GM23338 (cell line): ENCODE data around the gene NFKBIZ. TPM values are rescaled to one million over a fixed set of nuclear protein-coding genes. Genes with fewer than 3 reads are reported as not detected.

Experiments used
- ATAC-seq: fragments of 200-7000 bp; cut with Tn5 transposase; 3 replicates; pipeline ENCODE4 v1.9.1; 2020
- DNase-seq: peaks from one replicate; pipeline ENCODE4 v3.0.0-alpha.2; 2015; ENCODE audit warnings: low spot score
- H2AFZ ChIP-seq: fragments of 200-600 bp; sonication (generic); 2 replicates; pipeline ENCODE4 v1.8.0; 2016; ENCODE audit warnings: antibody characterized with exemption, mild to moderate bottlenecking, moderate library complexity
- H3F3A ChIP-seq: fragments of 200-600 bp; sonication (generic); replicated peaks from 2 replicates; pipeline ENCODE4 v1.8.0; 2017; ENCODE audit warnings: antibody characterized with exemption, mixed run types, low read depth
- H3K27ac ChIP-seq: fragments of 200-600 bp; sonication (generic); 2 replicates; pipeline ENCODE4 v1.6.1; 2016; ENCODE audit warnings: low read depth
- H3K27me3 ChIP-seq: fragments of 200-600 bp; sonication (generic); 2 replicates; pipeline ENCODE4 v1.8.0; 2016; ENCODE audit warnings: mild to moderate bottlenecking, mixed run types, moderate library complexity; ENCODE audit not compliant: insufficient read depth
- H3K36me3 ChIP-seq: fragments of 200-600 bp; sonication (generic); 2 replicates; pipeline ENCODE4 v1.8.0; 2016; ENCODE audit warnings: mild to moderate bottlenecking; ENCODE audit not compliant: insufficient read depth
- H3K4me1 ChIP-seq: fragments of 200-600 bp; sonication (generic); 2 replicates; pipeline ENCODE4 v1.8.0; 2016; ENCODE audit warnings: mild to moderate bottlenecking, moderate library complexity; ENCODE audit not compliant: insufficient read depth
- H3K4me2 ChIP-seq: fragments of 200-600 bp; sonication (generic); 2 replicates; pipeline ENCODE4 v1.7.1; 2017; ENCODE audit warnings: mixed run types
- H3K4me3 ChIP-seq: fragments of 200-600 bp; sonication (generic); 2 replicates; pipeline ENCODE4 v1.6.1; 2016; ENCODE audit warnings: mixed run types
- H3K79me2 ChIP-seq: fragments of 200-600 bp; sonication (generic); replicated peaks from 2 replicates; pipeline ENCODE4 v1.8.0; 2017; ENCODE audit warnings: mild to moderate bottlenecking; ENCODE audit not compliant: insufficient read depth
- H3K9me2 ChIP-seq: fragments of 200-600 bp; sonication (generic); 2 replicates; pipeline ENCODE4 v1.8.0; 2017; ENCODE audit not compliant: insufficient read depth
- H4K20me1 ChIP-seq: fragments of 200-600 bp; sonication (generic); replicated peaks from 2 replicates; pipeline ENCODE4 v1.8.0; 2017; ENCODE audit warnings: mild to moderate bottlenecking; ENCODE audit not compliant: insufficient read depth
- H3K27ac Mint-ChIP-seq: 2 replicates; pipeline ENCODE4 v1.8.0; 2020; ENCODE audit warnings: inconsistent platforms, mild to moderate bottlenecking, moderate library complexity, mixed read lengths
- H3K27me3 Mint-ChIP-seq: 3 replicates; pipeline ENCODE4 v1.8.0; 2022; ENCODE audit warnings: low read depth, mild to moderate bottlenecking, moderate library complexity, mixed read lengths, inconsistent platforms; ENCODE audit not compliant: insufficient read depth, poor library complexity
- H3K36me3 Mint-ChIP-seq: 3 replicates; pipeline ENCODE4 v1.8.0; 2021; ENCODE audit warnings: low read depth, mild to moderate bottlenecking, inconsistent platforms, moderate library complexity, mixed read lengths
- H3K4me1 Mint-ChIP-seq: 3 replicates; pipeline ENCODE4 v1.8.0; 2020; ENCODE audit warnings: mild to moderate bottlenecking, inconsistent platforms, mixed read lengths
- H3K4me3 Mint-ChIP-seq: 3 replicates; pipeline ENCODE4 v1.8.0; 2021; ENCODE audit warnings: moderate library complexity, mild to moderate bottlenecking, inconsistent platforms, mixed read lengths
- H3K9me3 Mint-ChIP-seq: 3 replicates; pipeline ENCODE4 v1.8.0; 2020; ENCODE audit warnings: moderate library complexity, mild to moderate bottlenecking, inconsistent platforms, mixed read lengths
- CREB1 ChIP-seq: fragments of 250-450 bp; sonication (Bioruptor Pico); IDR thresholded peaks from 2 replicates; pipeline ENCODE4 v1.5.0; 2020; ENCODE audit warnings: low read depth, mild to moderate bottlenecking, moderate library complexity
- CTCF ChIP-seq, 2 experiments: fragments of 200-600 bp in 1 of 2; sonication (generic) in 1 of 2; conservative IDR thresholded peaks; 2 replicates each; pipeline versions ENCODE4 v1.5.1 to v1.6.1; 2016 to 2017; ENCODE audit warnings: antibody characterized with exemption in 2 of 2, low read depth in 2 of 2, mild to moderate bottlenecking in 2 of 2, moderate library complexity in 1 of 2
- ETS1 ChIP-seq: IDR thresholded peaks from 2 replicates; pipeline ENCODE4 v1.6.1; 2016; ENCODE audit warnings: antibody characterized with exemption
- EZH2phosphoT487 ChIP-seq: fragments of 200-600 bp; sonication (generic); IDR thresholded peaks from one replicate; pipeline ENCODE4 v1.8.1; 2018; ENCODE audit warnings: antibody characterized with exemption; ENCODE audit not compliant: unreplicated experiment
- JUNB ChIP-seq: IDR thresholded peaks from one replicate; pipeline ENCODE4 v1.6.1; 2016; ENCODE audit warnings: antibody characterized with exemption; ENCODE audit not compliant: unreplicated experiment
- NANOG ChIP-seq: IDR thresholded peaks from 2 replicates; pipeline ENCODE4 v1.6.1; 2016; ENCODE audit warnings: antibody characterized with exemption, borderline replicate concordance
- POLR2AphosphoS5 ChIP-seq: IDR thresholded peaks from 2 replicates; pipeline ENCODE4 v1.6.1; 2016; ENCODE audit warnings: antibody characterized with exemption, low read depth
- REST ChIP-seq: IDR thresholded peaks from one replicate; pipeline ENCODE4 v1.6.1; 2018; ENCODE audit warnings: antibody characterized with exemption; ENCODE audit not compliant: unreplicated experiment
- STAT1 ChIP-seq: IDR thresholded peaks from one replicate; pipeline ENCODE4 v1.6.1; 2016; ENCODE audit warnings: antibody characterized with exemption; ENCODE audit not compliant: unreplicated experiment
- ZNF114 ChIP-seq: fragments of 250-450 bp; sonication (Bioruptor Pico); IDR thresholded peaks from 2 replicates; pipeline ENCODE4 v1.5.0; 2020; ENCODE audit warnings: mild to moderate bottlenecking, moderate library complexity
- ZNF331 ChIP-seq: fragments of 250-450 bp; sonication (Bioruptor Pico); IDR thresholded peaks from 2 replicates; pipeline ENCODE4 v1.5.0; 2020; ENCODE audit warnings: low read depth, mild to moderate bottlenecking, moderate library complexity
- polyA plus RNA-seq: library from polyadenylated mRNA; unstranded; fragments of >200 nt; fragmentation: Nextera tagmentation; extraction: Ambion mirVana; gene quantifications from 2 replicates; pipeline ENCODE4 v1.2.1, GENCODE V29; 2016
- total RNA-seq: library from RNA; depleted of rRNA; stranded (reverse); fragments of >200 nt; shearing (Covaris generic); gene quantifications from 2 replicates; pipeline ENCODE4 v1.2.3, GENCODE V29; 2014

NFKBIZ gene
- total and polyA plus RNA-seq, 2 experiments from 2014 or later: 14.1 to 18.2 TPM

GRCh38 chr3:101833446-101833974, 15.8 kb upstream of the NFKBIZ start:
- no peak overlapping the region for H2AFZ ChIP-seq

GRCh38 chr3:101835676-101836075, 13.6 kb upstream of the NFKBIZ start:
- no peak overlapping the region; the same call in 1 of the 2 replicates for H3K27ac ChIP-seq
- no peak overlapping the region for H2AFZ ChIP-seq
- H3K4me2 ChIP-seq: no peak overlapping the region
- Mint-ChIP-seq H3K4me3 (no peak overlapping the region), H3K4me1 (peaks cover 19% of the 10 kb centered on the region), H3K9me3 (no peaks in the 10 kb centered on the region; the same call in 2 of the 3 replicates), H3K36me3 (no peaks in the 10 kb centered on the region), H3K27me3 (peaks cover 3% of the 10 kb centered on the region), H3K27ac (no peak overlapping the region)
- H3K9me2 ChIP-seq: no peaks in the 10 kb centered on the region
- H3K36me3 ChIP-seq: no peaks in the 10 kb centered on the region
- H3F3A ChIP-seq: no peaks in the 10 kb centered on the region
- H3K79me2 ChIP-seq: no peaks in the 10 kb centered on the region
- DNase-seq (no peak), ATAC-seq (no peak)
- H3K27me3 ChIP-seq: no peaks in the 10 kb centered on the region
- H3K4me3 ChIP-seq: no peak overlapping the region
- H3K4me1 ChIP-seq: 0 out of 2 replicates have a peak, but pooled peaks cover 2% of the 10 kb centered on the region
- no peaks in the 10 kb centered on the region for H4K20me1 ChIP-seq
- TF ChIP-seq ZNF331 (CRISPR knock-in tag): no peak
- TF ChIP-seq CREB1: no peak
- TF ChIP-seq JUNB: no peak
- TF ChIP-seq ETS1: no peak
- no peak for TF ChIP-seq CTCF (conservative IDR thresholded peaks at IDR 0.05; ENCODE audit: low read depth in 2 of 2)
- TF ChIP-seq REST: no peak
- no peak for TF ChIP-seq STAT1

More at GRCh38 chr3:101833446-101833974, 15.8 kb upstream of the NFKBIZ start:
- H3K27ac Mint-ChIP-seq: no peak overlapping the region
- no peak for ATAC-seq
- H3K4me1 ChIP-seq: peaks cover 14% of the 10 kb centered on the region
- H3F3A ChIP-seq: no peaks in the 10 kb centered on the region
- H3K4me3 Mint-ChIP-seq: no peak overlapping the region
- no peaks in the 10 kb centered on the region for H3K36me3 ChIP-seq
- no peaks in the 10 kb centered on the region; the same call in 2 of the 3 replicates for H3K9me3 Mint-ChIP-seq
- H3K4me1 Mint-ChIP-seq: peaks cover 18% of the 10 kb centered on the region; the same call in 2 of the 3 replicates
- H3K4me2 ChIP-seq: no peak overlapping the region
- H3K79me2 ChIP-seq: peaks cover 5% of the 10 kb centered on the region; the same call in 1 of the 2 replicates
- peaks cover 3% of the 10 kb centered on the region for H3K27me3 Mint-ChIP-seq
- no peaks in the 10 kb centered on the region for H4K20me1 ChIP-seq
- DNase-seq: no peak
- no peak overlapping the region for H3K4me3 ChIP-seq
- TF ChIP-seq CREB1 (no peak), ZNF114 (CRISPR knock-in tag) (no peak), ZNF331 (CRISPR knock-in tag) (no peak), JUNB (no peak), STAT1 (no peak), REST (no peak), NANOG (no peak), EZH2phosphoT487 (no peak), POLR2AphosphoS5 (no peak)
- no peaks in the 10 kb centered on the region for H3K9me2 ChIP-seq
- no peak overlapping the region for H3K27ac ChIP-seq
- no peaks in the 10 kb centered on the region for H3K27me3 ChIP-seq
- H3K36me3 Mint-ChIP-seq: no peaks in the 10 kb centered on the region
